Hepatocyte (in vitro differentiated cells): Measurements from ENCODE around the gene RTN4R.

ENCODE experiments used
- CTCF ChIP-seq: fragments of 200-600 bp; sonication (generic); IDR thresholded peaks from 2 replicates; pipeline ENCODE4 v1.5.1; 2016; ENCODE audit warnings: antibody characterized with exemption, mild to moderate bottlenecking; ENCODE audit not compliant: poor library complexity
- EZH2 ChIP-seq: fragments of 200-600 bp; sonication (generic); IDR thresholded peaks from 2 replicates; pipeline ENCODE4 v1.6.1; 2016; ENCODE audit warnings: antibody characterized with exemption, mild to moderate bottlenecking, borderline replicate concordance

GRCh38 chr22:20217563-20217962 is 50.6 kb downstream of the RTN4R start:
- TF ChIP-seq CTCF (no peak), EZH2 (no peak)
